ENCODE results near the gene SRRM1. TPM values are rescaled to one million over a fixed set of nuclear protein-coding genes. Genes with fewer than 3 reads are reported as not detected.

SRRM1 gene
- total and polyA plus RNA-seq, 2 donors (not counting 3 experiments of a cell fraction or from before 2014, with no cell fraction given) = 39.7 to 163 TPM

GRCh38 chr1:24711329-24711728 lies 68.2 kb downstream of the SRRM1 start:
- Histone ChIP-seq H3K4me1 (ENCODE audit: control insufficient read depth, extremely low read depth, insufficient read depth, low read length) (peaks cover 7% of the 10 kb centered on the region), H3K36me3 (ENCODE audit: control insufficient read depth in 2 of 2, extremely low read depth in 1 of 2, insufficient read depth in 2 of 2, low read length in 2 of 2) (no peaks in the 10 kb centered on the region), H3K9me3 (replicated peaks; ENCODE audit: control insufficient read depth, insufficient read depth, low read length) (no peaks in the 10 kb centered on the region), H3K9me1 (replicated peaks; ENCODE audit: control insufficient read depth, extremely low read depth, insufficient read depth, low read length) (no peaks in the 10 kb centered on the region), H3K4me3 (replicated peaks in 1 of 3; ENCODE audit: insufficient read depth in 1 of 3, low read depth in 1 of 3, low read length in 3 of 3) (no peak overlapping the region), H3K27me3 (ENCODE audit: control insufficient read depth in 2 of 2, insufficient read depth in 2 of 2, low read length in 2 of 2) (no peaks in the 10 kb centered on the region), H2AFZ (ENCODE audit: low read depth, low read length) (no peak overlapping the region), H4K20me1 (replicated peaks; ENCODE audit: control insufficient read depth, extremely low read depth, insufficient read depth, low read length) (no peaks in the 10 kb centered on the region), H3K27ac (ENCODE audit: insufficient read depth, low read depth, low read length) (no peak overlapping the region), H3K9ac (replicated peaks; ENCODE audit: extremely low read depth, insufficient read depth, low read length) (no peak overlapping the region), H3K79me2 (ENCODE audit: control insufficient read depth, insufficient read depth, low read length) (no peaks in the 10 kb centered on the region), H3K4me2 (ENCODE audit: insufficient read depth, low read length) (no peak overlapping the region)
- CTCF ChIA-PET = interaction anchor here (1.6 to 2.0 kb wide), 3 partner anchors 23 to 119 kb away, joined by 4 to 7 read pairs (median 6); partner anchors contain the start of gene CLIC4
- no peak for DNase-seq (ENCODE audit: low read depth, low spot score)
- intact Hi-C loops (cut with micrococcal nuclease) = no loop called here
- no peak for FAIRE-seq
- POLR2A ChIA-PET = interaction anchor here (0.7 kb wide), 1 partner anchor 28 kb away, joined by 11 read pairs; no protein-coding TSS in a partner anchor
- dilution Hi-C loops (cut with MboI; ENCODE audit: extremely low pct_ligation_motif_present, low sequenced_read_pairs) = no loop called here
- TF ChIP-seq POLR2A (IDR thresholded peaks at IDR 0.05; ENCODE audit: low read depth, low read length) = no peak
- no peak for TF ChIP-seq EZH2 (IDR thresholded peaks at IDR 0.05; ENCODE audit: borderline replicate concordance, low read depth, low read length, severe bottlenecking)
- no TSS peak for BruUV-seq (replicated peaks)

DNA sequence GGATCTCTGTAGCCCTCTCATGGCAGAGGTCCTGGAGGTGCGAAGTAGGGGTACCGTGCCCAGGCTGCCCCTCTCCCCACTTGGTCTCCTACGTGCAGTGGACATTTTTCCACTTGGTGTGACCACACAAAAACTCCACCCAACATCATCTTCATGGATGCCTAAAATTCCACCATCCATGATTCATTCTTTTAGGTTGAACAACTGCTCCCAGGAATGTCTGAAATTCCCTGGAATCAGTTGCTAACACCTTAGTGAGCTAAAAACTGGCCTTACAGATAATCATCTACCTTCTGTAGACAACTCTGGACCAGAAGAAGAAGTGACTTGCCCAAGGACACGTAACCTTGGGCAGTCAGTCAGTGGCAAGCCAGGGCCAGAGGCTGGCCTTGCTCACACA lies 70.1 kb downstream of the SRRM1 start:
- H3K4me2 ChIP-seq (ENCODE audit: insufficient read depth, low read length) = no peak overlapping the region
- FAIRE-seq = no peak
- TF ChIP-seq JUN (IDR thresholded peaks at IDR 0.05; ENCODE audit: borderline replicate concordance, insufficient read depth, insufficient read length, low read depth) = no peak
- no peak for TF ChIP-seq EZH2 (IDR thresholded peaks at IDR 0.05; ENCODE audit: borderline replicate concordance, low read depth, low read length, severe bottlenecking)
- no peak for TF ChIP-seq MYC (IDR thresholded peaks at IDR 0.05; ENCODE audit: low read depth, low read length)
- TF ChIP-seq POLR2A (IDR thresholded peaks at IDR 0.05; ENCODE audit: low read depth, low read length) = no peak
- TF ChIP-seq, protein P1, sequence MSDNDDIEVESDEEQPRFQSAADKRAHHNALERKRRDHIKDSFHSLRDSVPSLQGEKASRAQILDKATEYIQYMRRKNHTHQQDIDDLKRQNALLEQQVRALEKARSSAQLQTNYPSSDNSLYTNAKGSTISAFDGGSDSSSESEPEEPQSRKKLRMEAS (IDR thresholded peaks at IDR 0.05; ENCODE audit: insufficient read depth, insufficient read length) = no peak
- TF ChIP-seq FOS (IDR thresholded peaks at IDR 0.05; ENCODE audit: borderline replicate concordance, insufficient read depth, low read length) = no peak
- no peak for TF ChIP-seq GATA2 (IDR thresholded peaks at IDR 0.05; ENCODE audit: insufficient read depth, insufficient read length, low read depth, low read length)
- no peak for TF ChIP-seq POLR2AphosphoS5 (IDR thresholded peaks at IDR 0.05; ENCODE audit: insufficient read depth, low read depth, low read length)
- no peak for TF ChIP-seq CTCF (IDR thresholded peaks at IDR 0.05; ENCODE audit: extremely low read depth in 1 of 2, insufficient read depth in 1 of 2, low read depth in 1 of 2, low read length in 2 of 2)
- no TSS peak for BruUV-seq (replicated peaks)
- no peak for DNase-seq (ENCODE audit: low read depth, low spot score)
- H3K27ac ChIP-seq (ENCODE audit: insufficient read depth, low read depth, low read length) = no peak overlapping the region
- no peaks in the 10 kb centered on the region for H4K20me1 ChIP-seq (replicated peaks; ENCODE audit: control insufficient read depth, extremely low read depth, insufficient read depth, low read length)
- no peaks in the 10 kb centered on the region for H3K9me1 ChIP-seq (replicated peaks; ENCODE audit: control insufficient read depth, extremely low read depth, insufficient read depth, low read length)
- ChIA-PET POLR2A (interaction anchor here (0.7 kb wide), 1 partner anchor 32 kb away, joined by 5 read pairs; the partner anchor contains the start of gene CLIC4), CTCF (no interaction called here)
- H3K79me2 ChIP-seq (ENCODE audit: control insufficient read depth, insufficient read depth, low read length) = no peaks in the 10 kb centered on the region
- H3K9ac ChIP-seq (replicated peaks; ENCODE audit: extremely low read depth, insufficient read depth, low read length) = no peak overlapping the region
- H3K9me3 ChIP-seq (replicated peaks; ENCODE audit: control insufficient read depth, insufficient read depth, low read length) = no peaks in the 10 kb centered on the region
- no peaks in the 10 kb centered on the region for H3K36me3 ChIP-seq (ENCODE audit: control insufficient read depth in 2 of 2, extremely low read depth in 1 of 2, insufficient read depth in 2 of 2, low read length in 2 of 2)
- intact Hi-C loops (cut with micrococcal nuclease) = no loop called here
- no peak overlapping the region for H2AFZ ChIP-seq (ENCODE audit: low read depth, low read length)
- H3K4me3 ChIP-seq (replicated peaks in 1 of 3; ENCODE audit: insufficient read depth in 1 of 3, low read depth in 1 of 3, low read length in 3 of 3) = no peak overlapping the region
- no peaks in the 10 kb centered on the region for H3K27me3 ChIP-seq (ENCODE audit: control insufficient read depth in 2 of 2, insufficient read depth in 2 of 2, low read length in 2 of 2)
- dilution Hi-C loops (cut with MboI; ENCODE audit: extremely low pct_ligation_motif_present, low sequenced_read_pairs) = no loop called here
- peaks cover 4% of the 10 kb centered on the region for H3K4me1 ChIP-seq (ENCODE audit: control insufficient read depth, extremely low read depth, insufficient read depth, low read length)

Measured in endothelial cell of umbilical vein (primary cell).